HG02943 (cell line): ENCODE data around the gene LBP.
"Not testable (repeated sequence)": the region's sequence is repeated elsewhere in the genome, so short reads cannot be mapped to it uniquely, and the experiment has no call there.

Source experiments
- ATAC-seq: cut with Tn5 transposase; IDR thresholded peaks from one replicate; pipeline ENCODE4 v1.9.1; 2021; ENCODE audit warnings: mild to moderate bottlenecking, low read depth, moderate library complexity; ENCODE audit not compliant: unreplicated experiment

Gene LBP

GRCh38 chr20:38346741-38347140 lies 459 bp downstream of the LBP start:
- ATAC-seq = no peak

- no peak for ATAC-seq
These were observed 3.6 kb downstream of the LBP start for GRCh38 chr20:38349856-38350255.

GRCh38 chr20:38350879-38351775 lies 4.8 kb downstream of the LBP start:
- ATAC-seq = no peak

- no peak for ATAC-seq
These were observed 7.0 kb downstream of the LBP start for GRCh38 chr20:38353316-38353715.

- no peak for ATAC-seq
These were observed 7.9 kb downstream of the LBP start for GRCh38 chr20:38354227-38354626.

GRCh38 chr20:38355161-38356012 lies 9.1 kb downstream of the LBP start:
- ATAC-seq = no peak

- no peak for ATAC-seq
These were observed 11.4 kb downstream of the LBP start for GRCh38 chr20:38357653-38358207.

GRCh38 chr20:38358556-38358955 lies 12.3 kb downstream of the LBP start:
- ATAC-seq = no peak

GRCh38 chr20:38363004-38363747 lies 16.9 kb downstream of the LBP start:
- ATAC-seq = no peak

- no peak for ATAC-seq
These were observed 23.1 kb downstream of the LBP start for GRCh38 chr20:38369389-38369788.

- ATAC-seq = no peak
These were observed 26.5 kb downstream of the LBP start for GRCh38 chr20:38372806-38373205.

GRCh38 chr20:38373231-38373867 lies 27.1 kb downstream of the LBP start:
- ATAC-seq = no peak

- no peak for ATAC-seq
These were observed 27.6 kb downstream of the LBP start for GRCh38 chr20:38373898-38374297.

GRCh38 chr20:38377039-38377685 lies 30.9 kb downstream of the LBP start:
- ATAC-seq = no peak

- not testable (repeated sequence) for ATAC-seq
These were observed 31.6 kb downstream of the LBP start for GRCh38 chr20:38377838-38378237.

- ATAC-seq = no peak
These were observed 36.9 kb downstream of the LBP start for GRCh38 chr20:38383147-38383546.

GRCh38 chr20:38386004-38386403 lies 39.7 kb downstream of the LBP start:
- ATAC-seq = no peak

GRCh38 chr20:38386851-38387250 lies 40.6 kb downstream of the LBP start:
- no peak for ATAC-seq

- no peak for ATAC-seq
These were observed 41.7 kb downstream of the LBP start for GRCh38 chr20:38387953-38388352.

GRCh38 chr20:38392356-38392755 lies 46.1 kb downstream of the LBP start:
- no peak for ATAC-seq
